HCT116 (cell line): ENCODE measurements around the gene MAGEB1. TPM values are rescaled to one million over a fixed set of nuclear protein-coding genes. Genes with fewer than 3 reads are reported as not detected.

Experiments used
- ATAC-seq: fragments of 200-7000 bp; cut with Tn5 transposase; 2 replicates; pipeline ENCODE4 v1.9.1; 2020; ENCODE audit warnings: mild to moderate bottlenecking, moderate library complexity
- BruUV-seq: library from RNA; stranded (reverse); fragments of 400-500 nt; replicated peaks from 2 replicates; lab custom pipeline; 2021; lab: Mats Ljungman, UMichigan
- CTCF ChIA-PET: fragments of 300-600 bp; sonication (Branson Sonifier 250); formaldehyde crosslinking; loops from one replicate; lab custom pipeline; 2021; ENCODE audit warnings: antibody characterized with exemption; lab: Charles Lee
- POLR2A ChIA-PET: fragments of 300-600, 350-600 bp; sonication (Branson Sonifier 250); formaldehyde crosslinking; loops from one replicate; lab custom pipeline; 2021; ENCODE audit warnings: antibody characterized with exemption; lab: Charles Lee
- RAD21 ChIA-PET, 2 experiments: fragments of 300-600 bp; sonication (Branson Sonifier 250); formaldehyde crosslinking; loops; one replicate each; lab custom pipeline; 2023; ENCODE audit warnings: low total read pairs in 2 of 2; ENCODE audit not compliant: uncharacterized antibody in 2 of 2, unreplicated experiment in 2 of 2, low non-redundant PET in 1 of 2; lab: Charles Lee
- DNase-seq: peaks from one replicate; pipeline ENCODE4 v3.0.0-alpha.2; 2010; ENCODE audit warnings: low read depth, low spot score
- H2AFZ ChIP-seq: fragments of 200-600 bp; shearing (Covaris generic), sonication (generic); 2 replicates; pipeline ENCODE4 v1.6.1; 2017; ENCODE audit warnings: low read depth, mixed run types, mixed read lengths, antibody characterized with exemption, low read length; ENCODE audit not compliant: poor library complexity, severe bottlenecking
- H3K27ac ChIP-seq: 2 replicates; pipeline ENCODE4 v1.5.1; 2012; ENCODE audit warnings: low read depth, low read length
- H3K27me3 ChIP-seq: fragments of 200-600 bp; sonication (generic); 2 replicates; pipeline ENCODE4 v1.6.1; 2016; ENCODE audit warnings: mixed run types, low read length, mixed read lengths; ENCODE audit not compliant: insufficient read depth
- H3K36me3 ChIP-seq, 2 experiments: fragments of 200-500 bp in 1 of 2; fragments of 200-600 bp in 1 of 2; sonication (Bioruptor generic) in 1 of 2; sonication (generic) in 1 of 2; 2 replicates each; pipeline versions ENCODE4 v1.5.1 to v1.6.1; 2014 to 2016; ENCODE audit warnings: low read length in 2 of 2, inconsistent platforms in 1 of 2, mixed read lengths in 1 of 2, mixed run types in 1 of 2; ENCODE audit not compliant: insufficient read depth in 2 of 2, control insufficient read depth in 1 of 2
- H3K4me1 ChIP-seq, 2 experiments: fragments of 200-600 bp in 1 of 2; sonication (generic) in 1 of 2; 2 replicates each; pipeline versions ENCODE4 v1.5.1 to v1.6.1; 2012 to 2017; ENCODE audit warnings: low read length in 2 of 2, inconsistent platforms in 1 of 2, mild to moderate bottlenecking in 1 of 2, mixed read lengths in 1 of 2, mixed run types in 1 of 2, moderate library complexity in 1 of 2; ENCODE audit not compliant: insufficient read depth in 2 of 2, control insufficient read depth in 1 of 2
- H3K4me2 ChIP-seq: fragments of 200-600 bp; sonication (generic); 2 replicates; pipeline ENCODE4 v1.6.1; 2017; ENCODE audit warnings: mixed run types, low read length, mixed read lengths
- H3K4me3 ChIP-seq, 2 experiments: fragments of 200-600 bp in 1 of 2; sonication (generic) in 1 of 2; replicated peaks in 1 of 2; 2 replicates each; pipeline ENCODE4 v1.5.1; 2011 to 2016; ENCODE audit warnings: low read length in 2 of 2, control low read depth in 1 of 2, low read depth in 1 of 2, mild to moderate bottlenecking in 1 of 2, mixed read lengths in 1 of 2, mixed run types in 1 of 2
- H3K79me2 ChIP-seq: fragments of 200-600 bp; sonication (generic); 2 replicates; pipeline ENCODE4 v1.6.1; 2017; ENCODE audit warnings: mild to moderate bottlenecking, mixed run types, low read length, moderate library complexity, mixed read lengths; ENCODE audit not compliant: insufficient read depth
- H3K9ac ChIP-seq: fragments of 200-600 bp; sonication (generic); 2 replicates; pipeline ENCODE4 v1.6.1; 2016; ENCODE audit warnings: low read length, mixed read lengths
- H3K9me2 ChIP-seq: fragments of 200-600 bp; sonication (generic), shearing (Covaris generic); 2 replicates; pipeline ENCODE4 v1.6.1; 2017; ENCODE audit warnings: mixed run types, mild to moderate bottlenecking, moderate library complexity; ENCODE audit not compliant: insufficient read depth
- H3K9me3 ChIP-seq, 2 experiments: fragments of 200-500 bp in 1 of 2; fragments of 200-600 bp in 1 of 2; sonication (Bioruptor generic) in 1 of 2; sonication (generic) in 1 of 2; 2 replicates each; pipeline ENCODE4 v1.6.1; 2014 to 2017; ENCODE audit warnings: low read length in 2 of 2, mixed read lengths in 2 of 2, inconsistent platforms in 1 of 2, low read depth in 1 of 2, mild to moderate bottlenecking in 1 of 2, mixed run types in 1 of 2, moderate library complexity in 1 of 2; ENCODE audit not compliant: control insufficient read depth in 1 of 2, insufficient read depth in 1 of 2
- H4K20me1 ChIP-seq: fragments of 200-600 bp; sonication (generic), shearing (Covaris generic); 2 replicates; pipeline ENCODE4 v1.6.1; 2017; ENCODE audit warnings: mixed run types, mild to moderate bottlenecking, moderate library complexity; ENCODE audit not compliant: insufficient read depth
- ELF1 ChIP-seq: IDR thresholded peaks from 2 replicates; pipeline ENCODE4 v1.6.1; 2012; ENCODE audit warnings: low read depth, borderline replicate concordance
- FOSL1 ChIP-seq: IDR thresholded peaks from 2 replicates; pipeline ENCODE4 v1.6.1; 2012; ENCODE audit warnings: low read depth
- JUND ChIP-seq: IDR thresholded peaks from 2 replicates; pipeline ENCODE4 v1.6.1; 2012
- MAX ChIP-seq: IDR thresholded peaks from 2 replicates; pipeline ENCODE4 v1.6.1; 2012
- POLR2AphosphoS5 ChIP-seq: IDR thresholded peaks from 2 replicates; pipeline ENCODE4 v1.6.1; 2011; ENCODE audit warnings: mild to moderate bottlenecking, low read depth, low read length, moderate library complexity
- RAD21 ChIP-seq: IDR thresholded peaks from 2 replicates; pipeline ENCODE4 v1.6.1; 2012; ENCODE audit warnings: low read depth, mild to moderate bottlenecking
- SIN3A ChIP-seq: IDR thresholded peaks from 2 replicates; pipeline ENCODE4 v1.6.1; 2012; ENCODE audit warnings: low read depth
- TCF7L2 ChIP-seq: IDR thresholded peaks from 2 replicates; pipeline ENCODE4 v1.7.0; 2011; ENCODE audit warnings: borderline replicate concordance, inconsistent platforms; ENCODE audit not compliant: insufficient read depth, insufficient read length; ENCODE audit errors: extremely low read depth
- YY1 ChIP-seq: IDR thresholded peaks from 2 replicates; pipeline ENCODE4 v1.6.1; 2011; ENCODE audit warnings: low read length, low read depth, moderate library complexity, mild to moderate bottlenecking; ENCODE audit not compliant: insufficient replicate concordance; ENCODE audit errors: extremely low read depth
- ZBTB33 ChIP-seq: IDR thresholded peaks from 2 replicates; pipeline ENCODE4 v1.6.1; 2011; ENCODE audit warnings: mild to moderate bottlenecking, low read length, moderate library complexity; ENCODE audit not compliant: insufficient replicate concordance; ENCODE audit errors: extremely low read depth
- ZFX ChIP-seq: fragments of 450-650 bp; IDR thresholded peaks from 2 replicates; pipeline ENCODE4 v1.6.1; 2017
- ZNF274 ChIP-seq: fragments of 200-500 bp; sonication (Bioruptor generic); IDR thresholded peaks from 2 replicates; pipeline ENCODE4 v1.6.1; 2014; ENCODE audit warnings: mild to moderate bottlenecking, low read depth, low read length, inconsistent platforms
- intact Hi-C: fragments of 100-400 bp; cut with micrococcal nuclease; formaldehyde crosslinking; loops from 2 replicates; pipeline ENCODE4 v1.10.0; 2022
- total RNA-seq: library from RNA; stranded (reverse); gene quantifications from one replicate; pipeline ENCODE4 v1.2.1, GENCODE V29; 2021; ENCODE audit not compliant: unreplicated experiment

MAGEB1 gene
- total RNA-seq, 1 experiment from 2014 or later: 0.69 TPM

- no peaks in the 10 kb centered on the region for H3K9me3 ChIP-seq
- no peak overlapping the region for H3K4me2 ChIP-seq
- H3K79me2 ChIP-seq: no peaks in the 10 kb centered on the region
- H3K4me1 ChIP-seq: no peaks in the 10 kb centered on the region
- CTCF ChIA-PET: no interaction called here
- H4K20me1 ChIP-seq: no peaks in the 10 kb centered on the region
- POLR2A ChIA-PET: no interaction called here
- intact Hi-C loops: no loop called here
- H3K27me3 ChIP-seq: no peaks in the 10 kb centered on the region
- no peak overlapping the region for H3K27ac ChIP-seq
- RAD21 ChIA-PET: no interaction called here
- no peaks in the 10 kb centered on the region for H3K9me2 ChIP-seq
- ATAC-seq (no peak), DNase-seq (no peak)
- no peak overlapping the region for H2AFZ ChIP-seq
- no peak overlapping the region for H3K4me3 ChIP-seq
- H3K9ac ChIP-seq: no peak overlapping the region
- no peaks in the 10 kb centered on the region for H3K36me3 ChIP-seq
- no TSS peak for BruUV-seq
- TF ChIP-seq ELF1: no peak
- no peak for TF ChIP-seq TCF7L2
- TF ChIP-seq ZNF274: no peak
Measured at GRCh38 chrX:30253257-30253656, 6.3 kb downstream of the MAGEB1 start.

DNA sequence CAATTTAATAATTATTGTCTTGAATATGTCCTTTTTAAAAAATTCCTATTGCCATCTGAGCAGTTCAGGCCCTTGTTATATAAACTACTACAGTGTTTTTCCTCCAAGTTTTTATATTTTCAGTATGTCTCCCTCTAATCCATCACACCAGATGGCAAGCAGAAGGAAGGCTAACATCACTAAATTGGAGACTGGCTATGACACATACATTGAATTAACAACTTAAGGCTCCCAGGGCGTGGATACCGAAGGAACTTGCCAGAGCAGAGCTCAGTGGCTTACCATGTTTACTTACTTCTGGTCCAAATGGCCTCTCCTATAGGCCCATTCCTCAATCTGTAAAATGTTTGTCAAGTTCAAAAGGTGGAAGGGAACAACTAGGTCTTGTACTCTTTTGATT, 13.0 kb downstream of the MAGEB1 start:
- CTCF ChIA-PET: no interaction called here
- TF ChIP-seq POLR2AphosphoS5: no peak
- no peak for TF ChIP-seq MAX
- TF ChIP-seq RAD21: no peak
- no peak for TF ChIP-seq ZFX
- TF ChIP-seq FOSL1: no peak
- TF ChIP-seq JUND: no peak
- no peak for TF ChIP-seq ZBTB33
- TF ChIP-seq SIN3A: no peak
- no peak for TF ChIP-seq ZNF274
- no peak for TF ChIP-seq YY1
- H3K4me3 ChIP-seq: no peak overlapping the region
- POLR2A ChIA-PET: no interaction called here
- H3K27me3 ChIP-seq: no peaks in the 10 kb centered on the region
- DNase-seq: no peak
- H4K20me1 ChIP-seq: no peaks in the 10 kb centered on the region
- H3K9me3 ChIP-seq: no peaks in the 10 kb centered on the region
- ATAC-seq: no peak
- no TSS peak for BruUV-seq
- H3K9ac ChIP-seq: no peak overlapping the region
- H3K4me1 ChIP-seq: no peaks in the 10 kb centered on the region
- H3K9me2 ChIP-seq: no peaks in the 10 kb centered on the region
- H3K4me2 ChIP-seq: no peak overlapping the region
- H3K27ac ChIP-seq: no peak overlapping the region
- no peak overlapping the region for H2AFZ ChIP-seq
- intact Hi-C loops: no loop called here
- H3K36me3 ChIP-seq: no peaks in the 10 kb centered on the region
- RAD21 ChIA-PET: no interaction called here
- H3K79me2 ChIP-seq: no peaks in the 10 kb centered on the region
